H9 (cell line): ENCODE results near the gene DLGAP4. TPM values are rescaled to one million over a fixed set of nuclear protein-coding genes. Genes with fewer than 3 reads are reported as not detected.

Experiments
- DNase-seq: peaks from one replicate; pipeline ENCODE4 v3.0.0-alpha.2; 2017
- H2AFZ ChIP-seq: one replicate; pipeline ENCODE4 v1.6.1; 2013; ENCODE audit warnings: mild to moderate bottlenecking, low read length, control low read depth, moderate library complexity
- H2AK5ac ChIP-seq: 2 replicates; pipeline ENCODE4 v1.6.1; 2013; ENCODE audit warnings: low read length, control low read depth, mixed read lengths; ENCODE audit not compliant: insufficient read length
- H2BK120ac ChIP-seq: one replicate; pipeline ENCODE4 v1.6.1; 2013; ENCODE audit warnings: low read depth, mild to moderate bottlenecking, low read length, control low read depth, inconsistent platforms; ENCODE audit not compliant: poor library complexity, severe bottlenecking
- H2BK12ac ChIP-seq: 2 replicates; pipeline ENCODE4 v1.6.1; 2013; ENCODE audit warnings: low read length, control low read depth, mixed read lengths, low read depth; ENCODE audit not compliant: insufficient read length
- H2BK15ac ChIP-seq: 2 replicates; pipeline ENCODE4 v1.6.1; 2013; ENCODE audit warnings: low read depth, low read length, control low read depth
- H2BK20ac ChIP-seq: one replicate; pipeline ENCODE4 v1.6.1; 2013; ENCODE audit warnings: low read depth, mild to moderate bottlenecking, low read length, control low read depth, inconsistent platforms; ENCODE audit not compliant: poor library complexity, severe bottlenecking
- H2BK5ac ChIP-seq: 2 replicates; pipeline ENCODE4 v1.6.1; 2013; ENCODE audit warnings: low read length, control low read depth, mixed read lengths; ENCODE audit not compliant: insufficient read length
- H3K14ac ChIP-seq: 2 replicates; pipeline ENCODE4 v1.6.1; 2013; ENCODE audit warnings: low read length, control low read depth; ENCODE audit not compliant: insufficient read depth
- H3K18ac ChIP-seq: 2 replicates; pipeline ENCODE4 v1.6.1; 2013; ENCODE audit warnings: low read depth, mild to moderate bottlenecking, mixed read lengths, low read length, control low read depth; ENCODE audit not compliant: insufficient read length
- H3K23ac ChIP-seq: 2 replicates; pipeline ENCODE4 v1.6.1; 2013; ENCODE audit warnings: low read length, control low read depth, mixed read lengths, low read depth; ENCODE audit not compliant: insufficient read length
- H3K23me2 ChIP-seq: 2 replicates; pipeline ENCODE4 v1.6.1; 2013; ENCODE audit warnings: low read depth, mild to moderate bottlenecking, mixed read lengths, low read length, control low read depth; ENCODE audit not compliant: insufficient read length, poor library complexity, severe bottlenecking
- H3K27ac ChIP-seq: 2 replicates; pipeline ENCODE4 v1.5.1; 2013; ENCODE audit warnings: low read length, control low read depth, mixed read lengths, low read depth; ENCODE audit not compliant: insufficient read length
- H3K27me3 ChIP-seq: 2 replicates; pipeline ENCODE4 v1.6.1; 2013; ENCODE audit warnings: low read length, control low read depth, inconsistent platforms; ENCODE audit not compliant: insufficient read depth
- H3K4ac ChIP-seq: 2 replicates; pipeline ENCODE4 v1.6.1; 2013; ENCODE audit warnings: low read depth, mild to moderate bottlenecking, control low read depth, inconsistent platforms, low read length, moderate library complexity
- H3K4me1 ChIP-seq: 2 replicates; pipeline ENCODE4 v1.6.1; 2013; ENCODE audit warnings: low read length, control low read depth, inconsistent platforms; ENCODE audit not compliant: insufficient read depth
- H3K4me2 ChIP-seq: 2 replicates; pipeline ENCODE4 v1.6.1; 2013; ENCODE audit warnings: low read length, control low read depth, mixed read lengths; ENCODE audit not compliant: insufficient read length, insufficient read depth
- H3K56ac ChIP-seq: 2 replicates; pipeline ENCODE4 v1.6.1; 2013; ENCODE audit warnings: low read depth, mild to moderate bottlenecking, mixed read lengths, low read length, control low read depth; ENCODE audit not compliant: insufficient read length
- H3K79me1 ChIP-seq: 2 replicates; pipeline ENCODE4 v1.6.1; 2013; ENCODE audit warnings: low read depth, mild to moderate bottlenecking, moderate library complexity, low read length, control low read depth, inconsistent platforms; ENCODE audit not compliant: insufficient read depth, poor library complexity, severe bottlenecking
- H3K79me2 ChIP-seq: 2 replicates; pipeline ENCODE4 v1.6.1; 2013; ENCODE audit warnings: low read length, control low read depth, inconsistent platforms; ENCODE audit not compliant: insufficient read depth
- H3K9ac ChIP-seq: 2 replicates; pipeline ENCODE4 v1.6.1; 2013; ENCODE audit warnings: low read length, control low read depth, mixed read lengths; ENCODE audit not compliant: insufficient read length; ENCODE audit errors: extremely low read depth
- H3K9me3 ChIP-seq: one replicate; pipeline ENCODE4 v1.6.1; 2013; ENCODE audit warnings: low read depth, low read length, inconsistent platforms; ENCODE audit not compliant: control insufficient read depth
- H3T11ph ChIP-seq: one replicate; pipeline ENCODE4 v1.6.1; 2013; ENCODE audit warnings: mild to moderate bottlenecking, low read length, control low read depth, inconsistent platforms
- H4K20me1 ChIP-seq: one replicate; pipeline ENCODE4 v1.6.1; 2013; ENCODE audit not compliant: control insufficient read depth, insufficient read length, insufficient read depth
- H4K5ac ChIP-seq: 2 replicates; pipeline ENCODE4 v1.6.1; 2013; ENCODE audit warnings: low read depth, mild to moderate bottlenecking, mixed read lengths, low read length, control low read depth; ENCODE audit not compliant: insufficient read length
- H4K8ac ChIP-seq: replicated peaks from 2 replicates; pipeline ENCODE4 v1.6.1; 2013; ENCODE audit warnings: low read length, control low read depth, mixed read lengths, low read depth; ENCODE audit not compliant: insufficient read length
- H4K91ac ChIP-seq: 2 replicates; pipeline ENCODE4 v1.6.1; 2013; ENCODE audit warnings: low read depth, mild to moderate bottlenecking, moderate library complexity, mixed read lengths, low read length, control low read depth; ENCODE audit not compliant: insufficient read length
- H3K27ac Mint-ChIP-seq, 3 experiments: 2 replicates in 2 of 3; 3 replicates in 1 of 3; pipeline ENCODE4 v1.8.0; 2020 to 2021; ENCODE audit warnings: mixed read lengths in 3 of 3, mild to moderate bottlenecking in 1 of 3, moderate library complexity in 1 of 3
- H3K27me3 Mint-ChIP-seq: 2 replicates; pipeline ENCODE4 v1.8.0; 2021; ENCODE audit warnings: low read depth, mild to moderate bottlenecking, moderate library complexity, mixed read lengths
- H3K36me3 Mint-ChIP-seq, 3 experiments: 2 replicates in 2 of 3; 3 replicates in 1 of 3; pipeline ENCODE4 v1.8.0; 2020 to 2021; ENCODE audit warnings: low read depth in 3 of 3, mixed read lengths in 3 of 3; ENCODE audit not compliant: insufficient read depth in 1 of 3
- H3K4me1 Mint-ChIP-seq, 2 experiments: 2 replicates each; pipeline ENCODE4 v1.8.0; 2020; ENCODE audit warnings: mixed read lengths in 2 of 2
- H3K4me3 Mint-ChIP-seq, 2 experiments: 2 replicates in 1 of 2; 3 replicates in 1 of 2; pipeline ENCODE4 v1.8.0; 2020 to 2021; ENCODE audit warnings: mild to moderate bottlenecking in 2 of 2, mixed read lengths in 2 of 2, moderate library complexity in 1 of 2
- H3K9me3 Mint-ChIP-seq, 2 experiments: 2 replicates in 1 of 2; 3 replicates in 1 of 2; pipeline ENCODE4 v1.8.0; 2020; ENCODE audit warnings: mild to moderate bottlenecking in 2 of 2, mixed read lengths in 2 of 2, moderate library complexity in 1 of 2
- CTCF ChIP-seq: fragments of 200-600 bp; sonication (generic); conservative IDR thresholded peaks from 3 replicates; pipeline ENCODE4 v1.8.0; 2021; ENCODE audit warnings: antibody characterized with exemption, mild to moderate bottlenecking
- WGBS: extraction: QIAGEN DNeasy Blood & Tissue Kit; methylation state at CpG from one replicate; pipeline ENCODE4 v1.1.7; 2013; ENCODE audit warnings: missing lambda C conversion rate, low lambda C conversion rate, mixed read lengths; ENCODE audit not compliant: insufficient read length; ENCODE audit errors: extremely low coverage; 5-methylcytosine and 5-hydroxymethylcytosine counted together
- total RNA-seq: library from RNA; stranded (reverse); gene quantifications from 2 replicates; pipeline ENCODE4 v1.2.1, GENCODE V29; 2021

DLGAP4 gene
- total RNA-seq, 1 experiment from 2014 or later = 48.0 TPM

- H2BK5ac ChIP-seq = no peak overlapping the region
- no peak overlapping the region for H3T11ph ChIP-seq
- no peak overlapping the region for H3K4me3 Mint-ChIP-seq
- no peak overlapping the region for H3K4me2 ChIP-seq
- H3K79me1 ChIP-seq = no peaks in the 10 kb centered on the region
- H3K9me3 ChIP-seq = no peaks in the 10 kb centered on the region
- H2BK12ac ChIP-seq = no peak overlapping the region
- no peaks in the 10 kb centered on the region for H3K79me2 ChIP-seq
- H4K91ac ChIP-seq = no peak overlapping the region
- H2BK20ac ChIP-seq = no peak overlapping the region
- no peak overlapping the region for H2BK15ac ChIP-seq
- no peak overlapping the region for H3K27ac Mint-ChIP-seq
- H3K4me1 Mint-ChIP-seq = peaks cover 6 to 19% of the 10 kb centered on the region in 2 experiments
- no peak for DNase-seq
- no peak overlapping the region for H3K4ac ChIP-seq
- peaks cover 11% of the 10 kb centered on the region for H3K23me2 ChIP-seq
- no peak overlapping the region for H4K8ac ChIP-seq
- H4K20me1 ChIP-seq = peaks cover 3% of the 10 kb centered on the region
- no peaks in the 10 kb centered on the region for H3K9me3 Mint-ChIP-seq
- no peak overlapping the region for H2BK120ac ChIP-seq
- no CpG with 5 or more reads among the region's 17 CpGs for whole genome bisulfite sequencing
- no peaks in the 10 kb centered on the region for H3K4me1 ChIP-seq
- no peak overlapping the region for H2AFZ ChIP-seq
- no peak overlapping the region for H4K5ac ChIP-seq
- no peak overlapping the region for H2AK5ac ChIP-seq
- H3K36me3 Mint-ChIP-seq = no peaks in the 10 kb centered on the region; a peak in 1 of 7 replicates
- H3K9ac ChIP-seq = no peak overlapping the region
- no peak overlapping the region for H3K14ac ChIP-seq
- no peak for TF ChIP-seq CTCF
- no peak overlapping the region for H3K18ac ChIP-seq
- H3K27ac ChIP-seq = no peak overlapping the region
- peaks cover 2% of the 10 kb centered on the region; the same call in 1 of the 2 replicates for H3K27me3 ChIP-seq
- no peak overlapping the region for H3K23ac ChIP-seq
- no peak overlapping the region for H3K56ac ChIP-seq
- peaks cover 56% of the 10 kb centered on the region for H3K27me3 Mint-ChIP-seq
Measured at GRCh38 chr20:36311141-36311853, 5.2 kb downstream of the DLGAP4 start.
